ENCODE results near the gene CCDC171. TPM values are rescaled to one million over a fixed set of nuclear protein-coding genes. Genes with fewer than 3 reads are reported as not detected.

The CCDC171 gene
- total and polyA plus RNA-seq, 2 experiments from 2014 or later: 4.4 to 5.1 TPM

GRCh38 chr9:15543047-15543813 lies 9.6 kb upstream of the CCDC171 start:
- no peak for ATAC-seq
- no peak overlapping the region for H3K4me2 ChIP-seq
- peaks cover 9% of the 10 kb centered on the region; the same call in 1 of the 2 replicates for H3K4me1 ChIP-seq (ENCODE audit: insufficient read depth)
- Mint-ChIP-seq H3K9me3 (no peaks in the 10 kb centered on the region), H3K4me1 (peaks cover 5% of the 10 kb centered on the region), H3K36me3 (ENCODE audit: low read depth) (no peaks in the 10 kb centered on the region), H3K4me3 (no peak overlapping the region), H3K27ac (no peak overlapping the region), H3K27me3 (ENCODE audit: insufficient read depth, low read depth, poor library complexity) (peaks cover 6% of the 10 kb centered on the region)
- no peaks in the 10 kb centered on the region for H4K20me1 ChIP-seq (replicated peaks; ENCODE audit: insufficient read depth)
- no peaks in the 10 kb centered on the region for H3K36me3 ChIP-seq (ENCODE audit: insufficient read depth)
- H3K9me2 ChIP-seq (ENCODE audit: insufficient read depth): no peaks in the 10 kb centered on the region
- peak overlapping the region; percentile 14; the same call in 1 of the 2 replicates for H2AFZ ChIP-seq
- no peak for TF ChIP-seq REST (IDR thresholded peaks at IDR 0.05; ENCODE audit: unreplicated experiment)
- H3K27ac ChIP-seq (ENCODE audit: low read depth): no peak overlapping the region
- H3F3A ChIP-seq (replicated peaks; ENCODE audit: low read depth): no peaks in the 10 kb centered on the region
- no peaks in the 10 kb centered on the region for H3K79me2 ChIP-seq (replicated peaks; ENCODE audit: insufficient read depth)
- no peak overlapping the region for H3K4me3 ChIP-seq
- no peak for DNase-seq (ENCODE audit: low spot score)
- no peaks in the 10 kb centered on the region for H3K27me3 ChIP-seq (ENCODE audit: insufficient read depth)

GRCh38 chr9:15549611-15550010 lies 3.2 kb upstream of the CCDC171 start:
- no peaks in the 10 kb centered on the region for H3F3A ChIP-seq (replicated peaks; ENCODE audit: low read depth)
- H3K4me3 ChIP-seq: no peak overlapping the region
- Mint-ChIP-seq H3K27ac (no peak overlapping the region), H3K36me3 (ENCODE audit: low read depth) (no peaks in the 10 kb centered on the region), H3K9me3 (no peaks in the 10 kb centered on the region; the same call in 2 of the 3 replicates), H3K4me3 (no peak overlapping the region), H3K27me3 (ENCODE audit: insufficient read depth, low read depth, poor library complexity) (peaks cover 8% of the 10 kb centered on the region), H3K4me1 (peaks cover 7% of the 10 kb centered on the region)
- no peaks in the 10 kb centered on the region for H3K27me3 ChIP-seq (ENCODE audit: insufficient read depth)
- DNase-seq (ENCODE audit: low spot score) (no peak), ATAC-seq (no peak)
- peaks cover 5% of the 10 kb centered on the region; the same call in 1 of the 2 replicates for H3K4me1 ChIP-seq (ENCODE audit: insufficient read depth)
- no peaks in the 10 kb centered on the region for H3K9me2 ChIP-seq (ENCODE audit: insufficient read depth)
- H2AFZ ChIP-seq: no peak overlapping the region
- H3K36me3 ChIP-seq (ENCODE audit: insufficient read depth): no peaks in the 10 kb centered on the region
- H3K27ac ChIP-seq (ENCODE audit: low read depth): no peak overlapping the region
- H4K20me1 ChIP-seq (replicated peaks; ENCODE audit: insufficient read depth): no peaks in the 10 kb centered on the region
- H3K4me2 ChIP-seq: no peak overlapping the region
- H3K79me2 ChIP-seq (replicated peaks; ENCODE audit: insufficient read depth): no peaks in the 10 kb centered on the region
- TF ChIP-seq EZH2 (IDR thresholded peaks at IDR 0.05; ENCODE audit: low read depth, unreplicated experiment) (no peak), ZNF114 (CRISPR knock-in tag; IDR thresholded peaks at IDR 0.05) (no peak), NANOG (IDR thresholded peaks at IDR 0.05; ENCODE audit: borderline replicate concordance) (no peak), CREB1 (CRISPR knock-in tag; IDR thresholded peaks at IDR 0.05; ENCODE audit: low read depth) (no peak), POLR2AphosphoS5 (IDR thresholded peaks at IDR 0.05; ENCODE audit: low read depth) (no peak), ZNF331 (CRISPR knock-in tag; IDR thresholded peaks at IDR 0.05; ENCODE audit: low read depth) (no peak), STAT1 (IDR thresholded peaks at IDR 0.05; ENCODE audit: unreplicated experiment) (no peak), EZH2phosphoT487 (IDR thresholded peaks at IDR 0.05; ENCODE audit: unreplicated experiment) (no peak)
- TF ChIP-seq, protein P1, sequence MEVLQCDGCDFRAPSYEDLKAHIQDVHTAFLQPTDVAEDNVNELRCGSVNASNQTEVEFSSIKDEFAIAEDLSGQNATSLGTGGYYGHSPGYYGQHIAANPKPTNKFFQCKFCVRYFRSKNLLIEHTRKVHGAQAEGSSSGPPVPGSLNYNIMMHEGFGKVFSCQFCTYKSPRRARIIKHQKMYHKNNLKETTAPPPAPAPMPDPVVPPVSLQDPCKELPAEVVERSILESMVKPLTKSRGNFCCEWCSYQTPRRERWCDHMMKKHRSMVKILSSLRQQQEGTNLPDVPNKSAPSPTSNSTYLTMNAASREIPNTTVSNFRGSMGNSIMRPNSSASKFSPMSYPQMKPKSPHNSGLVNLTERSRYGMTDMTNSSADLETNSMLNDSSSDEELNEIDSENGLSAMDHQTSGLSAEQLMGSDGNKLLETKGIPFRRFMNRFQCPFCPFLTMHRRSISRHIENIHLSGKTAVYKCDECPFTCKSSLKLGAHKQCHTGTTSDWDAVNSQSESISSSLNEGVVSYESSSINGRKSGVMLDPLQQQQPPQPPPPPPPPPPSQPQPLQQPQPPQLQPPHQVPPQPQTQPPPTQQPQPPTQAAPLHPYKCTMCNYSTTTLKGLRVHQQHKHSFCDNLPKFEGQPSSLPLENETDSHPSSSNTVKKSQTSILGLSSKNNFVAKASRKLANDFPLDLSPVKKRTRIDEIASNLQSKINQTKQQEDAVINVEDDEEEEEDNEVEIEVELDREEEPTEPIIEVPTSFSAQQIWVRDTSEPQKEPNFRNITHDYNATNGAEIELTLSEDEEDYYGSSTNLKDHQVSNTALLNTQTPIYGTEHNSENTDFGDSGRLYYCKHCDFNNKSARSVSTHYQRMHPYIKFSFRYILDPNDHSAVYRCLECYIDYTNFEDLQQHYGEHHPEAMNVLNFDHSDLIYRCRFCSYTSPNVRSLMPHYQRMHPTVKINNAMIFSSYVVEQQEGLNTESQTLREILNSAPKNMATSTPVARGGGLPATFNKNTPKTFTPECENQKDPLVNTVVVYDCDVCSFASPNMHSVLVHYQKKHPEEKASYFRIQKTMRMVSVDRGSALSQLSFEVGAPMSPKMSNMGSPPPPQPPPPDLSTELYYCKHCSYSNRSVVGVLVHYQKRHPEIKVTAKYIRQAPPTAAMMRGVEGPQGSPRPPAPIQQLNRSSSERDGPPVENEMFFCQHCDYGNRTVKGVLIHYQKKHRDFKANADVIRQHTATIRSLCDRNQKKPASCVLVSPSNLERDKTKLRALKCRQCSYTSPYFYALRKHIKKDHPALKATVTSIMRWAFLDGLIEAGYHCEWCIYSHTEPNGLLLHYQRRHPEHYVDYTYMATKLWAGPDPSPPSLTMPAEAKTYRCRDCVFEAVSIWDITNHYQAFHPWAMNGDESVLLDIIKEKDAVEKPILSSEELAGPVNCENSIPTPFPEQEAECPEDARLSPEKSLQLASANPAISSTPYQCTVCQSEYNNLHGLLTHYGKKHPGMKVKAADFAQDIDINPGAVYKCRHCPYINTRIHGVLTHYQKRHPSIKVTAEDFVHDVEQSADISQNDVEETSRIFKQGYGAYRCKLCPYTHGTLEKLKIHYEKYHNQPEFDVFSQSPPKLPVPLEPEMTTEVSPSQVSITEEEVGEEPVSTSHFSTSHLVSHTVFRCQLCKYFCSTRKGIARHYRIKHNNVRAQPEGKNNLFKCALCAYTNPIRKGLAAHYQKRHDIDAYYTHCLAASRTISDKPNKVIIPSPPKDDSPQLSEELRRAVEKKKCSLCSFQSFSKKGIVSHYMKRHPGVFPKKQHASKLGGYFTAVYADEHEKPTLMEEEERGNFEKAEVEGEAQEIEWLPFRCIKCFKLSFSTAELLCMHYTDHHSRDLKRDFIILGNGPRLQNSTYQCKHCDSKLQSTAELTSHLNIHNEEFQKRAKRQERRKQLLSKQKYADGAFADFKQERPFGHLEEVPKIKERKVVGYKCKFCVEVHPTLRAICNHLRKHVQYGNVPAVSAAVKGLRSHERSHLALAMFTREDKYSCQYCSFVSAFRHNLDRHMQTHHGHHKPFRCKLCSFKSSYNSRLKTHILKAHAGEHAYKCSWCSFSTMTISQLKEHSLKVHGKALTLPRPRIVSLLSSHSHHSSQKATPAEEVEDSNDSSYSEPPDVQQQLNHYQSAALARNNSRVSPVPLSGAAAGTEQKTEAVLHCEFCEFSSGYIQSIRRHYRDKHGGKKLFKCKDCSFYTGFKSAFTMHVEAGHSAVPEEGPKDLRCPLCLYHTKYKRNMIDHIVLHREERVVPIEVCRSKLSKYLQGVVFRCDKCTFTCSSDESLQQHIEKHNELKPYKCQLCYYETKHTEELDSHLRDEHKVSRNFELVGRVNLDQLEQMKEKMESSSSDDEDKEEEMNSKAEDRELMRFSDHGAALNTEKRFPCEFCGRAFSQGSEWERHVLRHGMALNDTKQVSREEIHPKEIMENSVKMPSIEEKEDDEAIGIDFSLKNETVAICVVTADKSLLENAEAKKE (CRISPR knock-in tag; IDR thresholded peaks at IDR 0.05): no peak
- TF ChIP-seq, protein P2, sequence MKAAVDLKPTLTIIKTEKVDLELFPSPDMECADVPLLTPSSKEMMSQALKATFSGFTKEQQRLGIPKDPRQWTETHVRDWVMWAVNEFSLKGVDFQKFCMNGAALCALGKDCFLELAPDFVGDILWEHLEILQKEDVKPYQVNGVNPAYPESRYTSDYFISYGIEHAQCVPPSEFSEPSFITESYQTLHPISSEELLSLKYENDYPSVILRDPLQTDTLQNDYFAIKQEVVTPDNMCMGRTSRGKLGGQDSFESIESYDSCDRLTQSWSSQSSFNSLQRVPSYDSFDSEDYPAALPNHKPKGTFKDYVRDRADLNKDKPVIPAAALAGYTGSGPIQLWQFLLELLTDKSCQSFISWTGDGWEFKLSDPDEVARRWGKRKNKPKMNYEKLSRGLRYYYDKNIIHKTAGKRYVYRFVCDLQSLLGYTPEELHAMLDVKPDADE (IDR thresholded peaks at IDR 0.05): no peak

Measured in GM23338 (cell line).